Caco-2 (cell line): Measurements from ENCODE around the gene ZNF180. TPM values are rescaled to one million over a fixed set of nuclear protein-coding genes. Genes with fewer than 3 reads are reported as not detected.

Experiments
- Bru-seq: library from RNA; stranded (reverse); fragments of 400-500 nt; gene quantifications from one replicate; lab custom pipeline; 2021; lab: Mats Ljungman, UMichigan
- BruChase-seq, 2 experiments: library from RNA; stranded (reverse); fragments of 400-500 nt; gene quantifications; one replicate each; lab custom pipeline; 2021; lab: Mats Ljungman, UMichigan
- BruUV-seq: library from RNA; stranded (reverse); fragments of 400-500 nt; replicated peaks from 2 replicates; lab custom pipeline; 2021; lab: Mats Ljungman, UMichigan
- CTCF ChIA-PET: fragments of 300-600 bp; sonication (Branson Sonifier 250); formaldehyde crosslinking; loops from one replicate; lab custom pipeline; 2022; ENCODE audit warnings: antibody characterized with exemption; lab: Charles Lee
- POLR2A ChIA-PET: fragments of 300-600 bp; sonication (Branson Sonifier 250); formaldehyde crosslinking; loops from one replicate; lab custom pipeline; 2022; ENCODE audit warnings: antibody characterized with exemption; lab: Charles Lee
- DNase-seq, 2 experiments: peaks; one replicate each; pipeline versions ENCODE4 v3.0.0 to v3.0.0-alpha.2; 2020 to 2022
- H3K27me3 ChIP-seq: replicated peaks from 2 replicates; pipeline ENCODE4 v1.6.0; 2011; ENCODE audit warnings: low read length; ENCODE audit not compliant: control insufficient read depth, insufficient read depth
- H3K36me3 ChIP-seq: 2 replicates; pipeline ENCODE4 v1.5.1; 2011; ENCODE audit warnings: low read length; ENCODE audit not compliant: control insufficient read depth, insufficient read depth
- H3K4me1 ChIP-seq: fragments of 250-450 bp; sonication (Bioruptor Pico); 2 replicates; pipeline ENCODE4 v1.5.1; 2020; ENCODE audit warnings: mild to moderate bottlenecking
- H3K4me3 ChIP-seq: 2 replicates; pipeline ENCODE4 v1.5.1; 2011; ENCODE audit warnings: low read depth, mild to moderate bottlenecking, control low read depth, low read length
- H3K9me3 ChIP-seq: fragments of 250-450 bp; sonication (Bioruptor Pico); 2 replicates; pipeline ENCODE4 v1.5.1; 2020; ENCODE audit warnings: mild to moderate bottlenecking, moderate library complexity
- H3K27ac Mint-ChIP-seq: one replicate; pipeline ENCODE4 v1.8.0; 2022; ENCODE audit warnings: mixed read lengths; ENCODE audit not compliant: unreplicated experiment
- H3K27me3 Mint-ChIP-seq: one replicate; pipeline ENCODE4 v1.8.0; 2022; ENCODE audit warnings: mixed read lengths; ENCODE audit not compliant: insufficient read depth, unreplicated experiment
- H3K36me3 Mint-ChIP-seq: one replicate; pipeline ENCODE4 v1.8.0; 2022; ENCODE audit warnings: mild to moderate bottlenecking, mixed read lengths; ENCODE audit not compliant: insufficient read depth, unreplicated experiment
- H3K4me1 Mint-ChIP-seq: one replicate; pipeline ENCODE4 v1.8.0; 2022; ENCODE audit warnings: low read depth, mixed read lengths; ENCODE audit not compliant: unreplicated experiment
- H3K4me3 Mint-ChIP-seq: one replicate; pipeline ENCODE4 v1.8.0; 2022; ENCODE audit warnings: mild to moderate bottlenecking, moderate library complexity, mixed read lengths; ENCODE audit not compliant: unreplicated experiment
- H3K9me3 Mint-ChIP-seq: one replicate; pipeline ENCODE4 v1.8.0; 2022; ENCODE audit warnings: mixed read lengths; ENCODE audit not compliant: unreplicated experiment
- CTCF ChIP-seq, 2 experiments: fragments of 200-600 bp in 1 of 2; IDR thresholded peaks; 1 replicate in 1 of 2; 2 replicates in 1 of 2; pipeline versions ENCODE4 v1.5.1 to v1.8.0; 2011 to 2022; ENCODE audit warnings: antibody characterized with exemption in 1 of 2, control low read depth in 1 of 2, inconsistent platforms in 1 of 2, low read depth in 1 of 2, low read length in 1 of 2, mild to moderate bottlenecking in 1 of 2, moderate library complexity in 1 of 2; ENCODE audit not compliant: insufficient read depth in 1 of 2, severe bottlenecking in 1 of 2, unreplicated experiment in 1 of 2
- intact Hi-C: fragments of 100-400 bp; cut with micrococcal nuclease; formaldehyde crosslinking; loops from one replicate; pipeline ENCODE4 v1.10.0; 2022; ENCODE audit not compliant: unreplicated experiment
- long read RNA-seq: library from polyadenylated mRNA; stranded (forward); transcript quantifications from one replicate; pipeline ENCODE4 v2.0.0, GENCODE V29; 2022
- total RNA-seq: library from RNA; stranded (reverse); gene quantifications from 2 replicates; pipeline ENCODE4 v1.2.3, GENCODE V29; 2022

Gene ZNF180
- total RNA-seq (9.1 and 13.3 TPM in 2 replicates), Bru-seq, nascent RNA (percentile 84 among the genes with signal in this experiment), BruChase-seq, experiment 1, labeled RNA remaining after a 2-hour chase (percentile 79 among the genes with signal in this experiment), BruChase-seq, experiment 2, labeled RNA remaining after a 6-hour chase (percentile 72 among the genes with signal in this experiment)
- long read RNA-seq, partial matches to known transcripts, result 0 of 10 reads
- long read RNA-seq, other reads (novel, unspliced or antisense), result 4 of 10 reads

GRCh38 chr19:44499962-44500949, at the start of gene ZNF180:
ZNF180 (minus strand) TSS chr19:44500522; CDS start chr19:44497334, 3,188 bp downstream.
- peaks cover 48% of the 10 kb centered on the region for H3K9me3 Mint-ChIP-seq
- POLR2A ChIA-PET, result interaction anchor here (0.5 to 1.4 kb wide), 6 partner anchors 10 to 673 kb away, joined by 3 to 9 read pairs (median 3); partner anchors contain the start of genes PVR, ZNF226 and ZNF283
- Histone ChIP-seq H3K4me3 (peak within 1 kb of the TSS; percentile 99), H3K4me1 (peaks cover 8% of the 10 kb centered on the region; the same call in 1 of the 2 replicates), H3K36me3 (peaks cover 10% of the 10 kb centered on the region), H3K27me3 (no peaks in the 10 kb centered on the region), H3K9me3 (peaks cover 2% of the 10 kb centered on the region; the same call in 1 of the 2 replicates)
- H3K27me3 Mint-ChIP-seq, result peaks cover 3% of the 10 kb centered on the region
- H3K36me3 Mint-ChIP-seq, result peaks cover 53% of the 10 kb centered on the region
- CTCF ChIA-PET, result interaction anchor here (0.6 to 1.3 kb wide), 6 partner anchors 26 to 832 kb away, joined by 3 to 5 read pairs (median 3); no protein-coding TSS in a partner anchor
- TF ChIP-seq CTCF (IDR thresholded peaks at IDR 0.05; ENCODE audit: insufficient read depth in 1 of 2, low read depth in 1 of 2, low read length in 1 of 2, severe bottlenecking in 1 of 2, unreplicated experiment in 1 of 2), result peak; percentile 38 to 83
- H3K27ac Mint-ChIP-seq, result peak within 1 kb of the TSS; percentile 92
- intact Hi-C loops, result loop anchor here (1.0 to 2.0 kb wide), 5 partner anchors 65 to 387 kb away; partner anchors contain the start of genes ZNF112, ZNF225 and ZNF227
- no TSS peak for BruUV-seq
- DNase-seq, result peak; percentile 98 to 99
- H3K4me3 Mint-ChIP-seq, result peak within 1 kb of the TSS; percentile 98
- peaks cover 25% of the 10 kb centered on the region for H3K4me1 Mint-ChIP-seq

GRCh38 chr19:44549507-44549906, 49.2 kb upstream of the ZNF180 start:
- Mint-ChIP-seq H3K9me3 (peaks cover 2% of the 10 kb centered on the region), H3K27ac (no peak overlapping the region), H3K27me3 (no peaks in the 10 kb centered on the region), H3K4me1 (peaks cover 21% of the 10 kb centered on the region), H3K36me3 (no peaks in the 10 kb centered on the region), H3K4me3 (no peak overlapping the region)
- BruUV-seq, result no TSS peak
- intact Hi-C loops, result no loop called here
- no peaks in the 10 kb centered on the region for H3K36me3 ChIP-seq
- H3K4me1 ChIP-seq, result no peaks in the 10 kb centered on the region
- no peak for TF ChIP-seq CTCF (IDR thresholded peaks at IDR 0.05; ENCODE audit: insufficient read depth in 1 of 2, low read depth in 1 of 2, low read length in 1 of 2, severe bottlenecking in 1 of 2, unreplicated experiment in 1 of 2)
- no peaks in the 10 kb centered on the region for H3K27me3 ChIP-seq
- POLR2A ChIA-PET, result no interaction called here
- H3K4me3 ChIP-seq, result no peak overlapping the region
- DNase-seq, result no peak
- CTCF ChIA-PET, result interaction anchor here (0.5 kb wide), 1 partner anchor 19 kb away, joined by 3 read pairs; no protein-coding TSS in a partner anchor
- no peaks in the 10 kb centered on the region for H3K9me3 ChIP-seq

- no peaks in the 10 kb centered on the region for H3K9me3 ChIP-seq
- Mint-ChIP-seq H3K9me3 (peaks cover 10% of the 10 kb centered on the region), H3K27me3 (no peaks in the 10 kb centered on the region)
Measured at GRCh38 chr19:44548736-44549135, 48.4 kb upstream of the ZNF180 start.

More at GRCh38 chr19:44548736-44549135, 48.4 kb upstream of the ZNF180 start:
- Histone ChIP-seq H3K4me3 (no peak overlapping the region), H3K4me1 (no peaks in the 10 kb centered on the region), H3K27me3 (no peaks in the 10 kb centered on the region), H3K36me3 (no peaks in the 10 kb centered on the region)
- Mint-ChIP-seq H3K36me3 (no peaks in the 10 kb centered on the region), H3K4me3 (no peak overlapping the region), H3K4me1 (peaks cover 19% of the 10 kb centered on the region), H3K27ac (no peak overlapping the region)
- ChIA-PET POLR2A (no interaction called here), CTCF (interaction anchor here (0.6 kb wide), 1 partner anchor 491 kb away, joined by 3 read pairs; no protein-coding TSS in a partner anchor)
- intact Hi-C loops, result no loop called here
- TF ChIP-seq CTCF (IDR thresholded peaks at IDR 0.05; ENCODE audit: insufficient read depth in 1 of 2, low read depth in 1 of 2, low read length in 1 of 2, severe bottlenecking in 1 of 2, unreplicated experiment in 1 of 2), result no peak
- no TSS peak for BruUV-seq
- DNase-seq, result no peak
